ENCODE measurements around the gene FAF1. TPM values are rescaled to one million over a fixed set of nuclear protein-coding genes. Genes with fewer than 3 reads are reported as not detected.

Gene FAF1
- total and polyA plus RNA-seq, 2 of the 8 experiments (the other 6 are each of a cell fraction or from before 2014, with no cell fraction given) = 10.8 to 65.9 TPM

GRCh38 chr1:50996083-50996482 is 36.0 kb upstream of the FAF1 start:
- CTCF ChIA-PET (ENCODE audit: partially characterized antibody) = interaction anchor here (0.6 to 1.4 kb wide), 2 partner anchors 16 to 194 kb away, joined by 3 to 5 read pairs; no protein-coding TSS in a partner anchor

More at GRCh38 chr1:50996083-50996482, 36.0 kb upstream of the FAF1 start:
- H3K56ac ChIP-seq (replicated peaks; ENCODE audit: insufficient read length, low read depth, low read length) = no peak overlapping the region
- H2BK15ac ChIP-seq (ENCODE audit: low read length) = no peak overlapping the region
- H3K9me3 ChIP-seq (ENCODE audit: insufficient read depth in 2 of 2, low read depth in 1 of 2, low read length in 1 of 2) = no peaks in the 10 kb centered on the region
- no peak overlapping the region for H3K9ac ChIP-seq (replicated peaks in 1 of 4; ENCODE audit: extremely low read depth in 1 of 4, low read depth in 3 of 4, low read length in 3 of 4)
- FAIRE-seq = no peak
- H3K27ac ChIP-seq (ENCODE audit: low read depth, low read length) = no peak overlapping the region
- no peak overlapping the region for H2BK120ac ChIP-seq (replicated peaks; ENCODE audit: low read depth, low read length)
- no peak overlapping the region for H4K5ac ChIP-seq (ENCODE audit: insufficient read length, low read depth, low read length)
- no peak overlapping the region for H3K4me2 ChIP-seq (ENCODE audit: insufficient read depth in 1 of 2, low read depth in 2 of 2, low read length in 2 of 2)
- H2BK12ac ChIP-seq (ENCODE audit: low read depth, low read length) = no peak overlapping the region
- DNase-seq (ENCODE audit: low read depth in 1 of 2, low spot score in 2 of 2) = no peak
- H3K4me1 ChIP-seq (replicated peaks in 1 of 4; ENCODE audit: control insufficient read depth in 3 of 4, insufficient read depth in 4 of 4, low read length in 3 of 4) = no peaks in the 10 kb centered on the region
- H3K23me2 ChIP-seq (ENCODE audit: low read depth, low read length) = no peaks in the 10 kb centered on the region
- H2AK5ac ChIP-seq (ENCODE audit: low read depth, low read length) = no peak overlapping the region
- H4K8ac ChIP-seq (ENCODE audit: extremely low read depth, insufficient read depth, low read length) = no peak overlapping the region
- H3K79me1 ChIP-seq (ENCODE audit: low read depth, low read length) = no peaks in the 10 kb centered on the region
- H2BK5ac ChIP-seq (ENCODE audit: low read depth, low read length) = no peak overlapping the region
- no peak overlapping the region for H4K91ac ChIP-seq (replicated peaks; ENCODE audit: insufficient read length, low read length)
- no peak overlapping the region for H3K23ac ChIP-seq (ENCODE audit: insufficient read length)
- POLR2A ChIA-PET (ENCODE audit: partially characterized antibody) = interaction anchor here (0.7 kb wide), 1 partner anchor 316 kb away, joined by 3 read pairs; no protein-coding TSS in a partner anchor
- no peak overlapping the region for H2BK20ac ChIP-seq (ENCODE audit: low read length)
- WGBS, 2 experiments (ENCODE audit: extremely low coverage in 1 of 2, insufficient coverage in 1 of 2, insufficient read length in 1 of 2, insufficient replicate concordance in 2 of 2, low coverage in 1 of 2, low lambda C conversion rate in 2 of 2, missing lambda C conversion rate in 1 of 2) = 90% methylated on average over 3 of the region's 3 CpGs; no CpG with 5 or more reads in 1 of the 2 experiments
- H3K27me3 ChIP-seq (replicated peaks in 1 of 4; ENCODE audit: control insufficient read depth in 3 of 4, extremely low read depth in 1 of 4, insufficient read depth in 3 of 4, low read length in 3 of 4) = no peaks in the 10 kb centered on the region
- no peaks in the 10 kb centered on the region for H3K79me2 ChIP-seq (ENCODE audit: control insufficient read depth in 1 of 2, insufficient read depth in 2 of 2, low read length in 2 of 2)
- no peak overlapping the region for H3K4ac ChIP-seq (replicated peaks; ENCODE audit: insufficient read length, low read depth, low read length)
- TF ChIP-seq ASH2L (IDR thresholded peaks at IDR 0.05; ENCODE audit: low read length) (no peak), EP300 (IDR thresholded peaks at IDR 0.05; ENCODE audit: borderline replicate concordance in 1 of 2, low read depth in 2 of 2, low read length in 2 of 2) (no peak), ATF3 (IDR thresholded peaks at IDR 0.05; ENCODE audit: insufficient read depth, low read depth, low read length) (no peak), HDAC2 (IDR thresholded peaks at IDR 0.05; ENCODE audit: borderline replicate concordance in 1 of 2, low read depth in 2 of 2, low read length in 2 of 2) (no peak), SRF (IDR thresholded peaks at IDR 0.05; ENCODE audit: low read depth, low read length) (no peak), CREB1 (IDR thresholded peaks at IDR 0.05) (no peak), POU5F1 (IDR thresholded peaks at IDR 0.05; ENCODE audit: low read depth, low read length) (no peak), CBX8 (IDR thresholded peaks at IDR 0.05; ENCODE audit: borderline replicate concordance, low read depth, low read length) (no peak), KDM1A (IDR thresholded peaks at IDR 0.05; ENCODE audit: borderline replicate concordance, low read length) (no peak), BCL11A (IDR thresholded peaks at IDR 0.05; ENCODE audit: low read depth in 2 of 2, low read length in 2 of 2) (no peak), SUZ12 (IDR thresholded peaks at IDR 0.05; ENCODE audit: low read length) (no peak), PHF8 (conservative IDR thresholded peaks at IDR 0.05; ENCODE audit: low read depth, low read length) (no peak), TEAD4 (IDR thresholded peaks at IDR 0.05; ENCODE audit: low read depth, low read length) (no peak), FOSL1 (IDR thresholded peaks at IDR 0.05; ENCODE audit: insufficient read depth, low read depth, low read length) (no peak)
- no peak overlapping the region for H3K14ac ChIP-seq (ENCODE audit: insufficient read length)
- no peaks in the 10 kb centered on the region for H3K36me3 ChIP-seq (ENCODE audit: control insufficient read depth in 2 of 4, insufficient read depth in 4 of 4, low read length in 3 of 4)
- H2AFZ ChIP-seq (ENCODE audit: low read length) = no peak overlapping the region
- H3K18ac ChIP-seq (ENCODE audit: extremely low read depth, low read length) = no peak overlapping the region
- H3K4me3 ChIP-seq (ENCODE audit: extremely low read depth in 1 of 4, insufficient read depth in 2 of 4, low read depth in 3 of 4, low read length in 4 of 4) = no peak overlapping the region
- H4K20me1 ChIP-seq (replicated peaks in 1 of 2; ENCODE audit: control insufficient read depth in 1 of 2, insufficient read depth in 2 of 2, low read length in 2 of 2) = no peaks in the 10 kb centered on the region

All from H1 (cell line).